Measurements from ENCODE around the gene PHLPP1. TPM values are rescaled to one million over a fixed set of nuclear protein-coding genes. Genes with fewer than 3 reads are reported as not detected.

PHLPP1 gene
- total RNA-seq, 1 experiment from 2014 or later, result 28.0 TPM

DNA sequence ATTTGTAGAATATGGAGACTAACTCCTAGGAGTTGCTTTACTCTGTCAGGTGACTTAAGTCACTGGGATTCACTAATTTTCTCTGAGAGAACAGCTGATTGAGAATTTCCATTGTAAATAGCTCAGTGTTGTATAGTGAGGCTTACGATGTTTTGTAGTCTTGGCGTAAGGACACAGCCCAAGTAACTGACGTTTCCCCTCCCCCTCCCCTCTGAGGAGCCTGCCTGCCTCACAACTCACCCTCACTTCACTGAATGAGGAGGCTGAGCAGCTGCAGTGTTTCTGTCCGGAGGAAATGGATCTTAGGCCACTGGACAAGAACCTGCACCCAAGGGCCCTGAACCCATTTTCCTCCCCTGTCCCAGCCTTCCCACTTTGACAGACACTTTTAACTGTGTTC, 264.6 kb downstream of the PHLPP1 start:
- intact Hi-C loops (cut with micrococcal nuclease; ENCODE audit: unreplicated experiment), result loop anchor here (5.0 kb wide), 2 partner anchors 103 to 343 kb away; no protein-coding TSS in a partner anchor

DNA sequence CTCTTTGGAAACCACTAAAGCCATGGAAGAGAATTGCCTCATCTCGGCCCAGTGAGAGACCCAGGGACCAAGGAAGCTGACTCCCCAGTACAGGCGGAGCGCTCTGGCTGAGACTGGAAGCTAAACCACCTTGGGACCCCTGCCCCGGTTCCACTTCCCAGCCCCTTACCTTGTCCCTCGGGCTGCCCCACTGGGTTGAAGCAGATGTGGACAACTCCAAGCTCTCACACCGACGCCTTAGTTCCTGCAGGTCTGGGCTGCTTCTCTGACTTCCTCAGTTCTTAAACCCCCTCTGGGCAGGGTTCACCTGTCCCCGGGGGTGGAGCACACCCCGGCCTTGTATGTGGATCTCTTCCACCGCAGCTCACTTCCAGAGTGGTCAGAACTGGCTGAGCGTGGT, 266.2 kb downstream of the PHLPP1 start:
- CTCF ChIA-PET, result interaction anchor here (1.1 to 1.8 kb wide), 3 partner anchors 264 to 343 kb away, joined by 4 to 12 read pairs (median 8); partner anchors contain the start of gene PHLPP1
- DNase-seq, result no peak
- intact Hi-C loops (cut with micrococcal nuclease; ENCODE audit: unreplicated experiment), result loop anchor here (5.0 kb wide), 1 partner anchor 344 kb away; no protein-coding TSS in a partner anchor
- H3K4me3 Mint-ChIP-seq (ENCODE audit: low read depth, unreplicated experiment), result no peak overlapping the region
- H3K36me3 Mint-ChIP-seq (ENCODE audit: insufficient read depth, unreplicated experiment), result peaks cover 32% of the 10 kb centered on the region
- TF ChIP-seq, protein P1, sequence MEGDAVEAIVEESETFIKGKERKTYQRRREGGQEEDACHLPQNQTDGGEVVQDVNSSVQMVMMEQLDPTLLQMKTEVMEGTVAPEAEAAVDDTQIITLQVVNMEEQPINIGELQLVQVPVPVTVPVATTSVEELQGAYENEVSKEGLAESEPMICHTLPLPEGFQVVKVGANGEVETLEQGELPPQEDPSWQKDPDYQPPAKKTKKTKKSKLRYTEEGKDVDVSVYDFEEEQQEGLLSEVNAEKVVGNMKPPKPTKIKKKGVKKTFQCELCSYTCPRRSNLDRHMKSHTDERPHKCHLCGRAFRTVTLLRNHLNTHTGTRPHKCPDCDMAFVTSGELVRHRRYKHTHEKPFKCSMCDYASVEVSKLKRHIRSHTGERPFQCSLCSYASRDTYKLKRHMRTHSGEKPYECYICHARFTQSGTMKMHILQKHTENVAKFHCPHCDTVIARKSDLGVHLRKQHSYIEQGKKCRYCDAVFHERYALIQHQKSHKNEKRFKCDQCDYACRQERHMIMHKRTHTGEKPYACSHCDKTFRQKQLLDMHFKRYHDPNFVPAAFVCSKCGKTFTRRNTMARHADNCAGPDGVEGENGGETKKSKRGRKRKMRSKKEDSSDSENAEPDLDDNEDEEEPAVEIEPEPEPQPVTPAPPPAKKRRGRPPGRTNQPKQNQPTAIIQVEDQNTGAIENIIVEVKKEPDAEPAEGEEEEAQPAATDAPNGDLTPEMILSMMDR (IDR thresholded peaks at IDR 0.05; ENCODE audit: unreplicated experiment), result no peak
- no peaks in the 10 kb centered on the region for H3K9me3 Mint-ChIP-seq (ENCODE audit: low read depth, unreplicated experiment)
- peaks cover 43% of the 10 kb centered on the region for H3K4me1 Mint-ChIP-seq (ENCODE audit: low read depth, unreplicated experiment)
- H3K27me3 Mint-ChIP-seq (ENCODE audit: unreplicated experiment), result no peaks in the 10 kb centered on the region
- H3K27ac Mint-ChIP-seq (ENCODE audit: unreplicated experiment), result no peak overlapping the region
- no TSS peak for BruUV-seq (replicated peaks)

More for the DNA sequence above, 264.6 kb downstream of the PHLPP1 start:
- Mint-ChIP-seq H3K9me3 (ENCODE audit: low read depth, unreplicated experiment) (no peaks in the 10 kb centered on the region), H3K36me3 (ENCODE audit: insufficient read depth, unreplicated experiment) (peaks cover 45% of the 10 kb centered on the region), H3K27me3 (ENCODE audit: unreplicated experiment) (no peaks in the 10 kb centered on the region), H3K4me3 (ENCODE audit: low read depth, unreplicated experiment) (no peak overlapping the region), H3K4me1 (ENCODE audit: low read depth, unreplicated experiment) (peaks cover 55% of the 10 kb centered on the region), H3K27ac (ENCODE audit: unreplicated experiment) (peak overlapping the region; percentile 67)
- no peak for DNase-seq
- no TSS peak for BruUV-seq (replicated peaks)
- TF ChIP-seq, protein P1 (IDR thresholded peaks at IDR 0.05; ENCODE audit: unreplicated experiment), result no peak
- CTCF ChIA-PET, result interaction anchor here (1.0 kb wide), 1 partner anchor 265 kb away, joined by 4 read pairs; the partner anchor contains the start of gene PHLPP1

DNA sequence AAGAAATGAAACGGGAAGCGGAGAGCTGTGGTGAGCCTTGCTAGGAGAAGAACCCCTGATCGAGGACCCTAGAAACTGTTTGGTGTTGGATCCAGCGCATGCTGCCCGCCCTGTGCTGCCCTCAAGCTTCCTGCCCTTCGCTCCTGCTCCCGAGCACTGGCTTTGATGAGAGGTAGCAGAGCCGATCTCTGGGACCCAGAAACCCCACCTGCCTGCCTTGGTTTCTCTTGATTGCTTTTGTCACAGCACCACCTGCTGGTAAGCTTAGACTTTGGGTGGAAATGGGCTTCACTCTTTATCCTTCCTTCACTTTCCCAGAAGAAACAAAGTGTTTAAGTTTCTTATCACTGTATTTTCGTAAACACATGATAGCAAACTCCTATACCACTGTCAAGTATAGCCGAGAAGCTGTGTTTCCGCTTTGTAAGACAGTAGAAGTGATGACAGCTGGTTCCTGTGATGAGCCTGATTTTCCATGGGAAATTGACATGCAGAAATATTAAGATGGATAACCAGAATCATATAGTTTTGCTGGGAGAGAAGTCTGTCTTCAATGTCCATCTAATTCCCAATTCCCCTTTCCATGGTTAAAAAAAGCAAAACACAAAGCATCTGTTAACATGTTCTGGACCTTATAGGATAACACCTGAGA, 267.4 kb downstream of the PHLPP1 start:
- TF ChIP-seq, protein P1 (IDR thresholded peaks at IDR 0.05; ENCODE audit: unreplicated experiment), result peak; percentile 86
- no TSS peak for BruUV-seq (replicated peaks)
- H3K4me3 Mint-ChIP-seq (ENCODE audit: low read depth, unreplicated experiment), result no peak overlapping the region
- H3K4me1 Mint-ChIP-seq (ENCODE audit: low read depth, unreplicated experiment), result peaks cover 32% of the 10 kb centered on the region
- intact Hi-C loops (cut with micrococcal nuclease; ENCODE audit: unreplicated experiment), result loop anchor here (1.0 to 5.0 kb wide), 2 partner anchors 345 to 396 kb away; no protein-coding TSS in a partner anchor
- H3K36me3 Mint-ChIP-seq (ENCODE audit: insufficient read depth, unreplicated experiment), result peaks cover 32% of the 10 kb centered on the region
- peak overlapping the region; percentile 27 for H3K27ac Mint-ChIP-seq (ENCODE audit: unreplicated experiment)
- H3K27me3 Mint-ChIP-seq (ENCODE audit: unreplicated experiment), result no peaks in the 10 kb centered on the region
- DNase-seq, result peak; percentile 74
- CTCF ChIA-PET, result interaction anchor here (0.6 to 1.8 kb wide), 8 partner anchors 21 to 658 kb away, joined by 3 to 12 read pairs (median 4); partner anchors contain the start of gene PHLPP1
- no peaks in the 10 kb centered on the region for H3K9me3 Mint-ChIP-seq (ENCODE audit: low read depth, unreplicated experiment)

DNA sequence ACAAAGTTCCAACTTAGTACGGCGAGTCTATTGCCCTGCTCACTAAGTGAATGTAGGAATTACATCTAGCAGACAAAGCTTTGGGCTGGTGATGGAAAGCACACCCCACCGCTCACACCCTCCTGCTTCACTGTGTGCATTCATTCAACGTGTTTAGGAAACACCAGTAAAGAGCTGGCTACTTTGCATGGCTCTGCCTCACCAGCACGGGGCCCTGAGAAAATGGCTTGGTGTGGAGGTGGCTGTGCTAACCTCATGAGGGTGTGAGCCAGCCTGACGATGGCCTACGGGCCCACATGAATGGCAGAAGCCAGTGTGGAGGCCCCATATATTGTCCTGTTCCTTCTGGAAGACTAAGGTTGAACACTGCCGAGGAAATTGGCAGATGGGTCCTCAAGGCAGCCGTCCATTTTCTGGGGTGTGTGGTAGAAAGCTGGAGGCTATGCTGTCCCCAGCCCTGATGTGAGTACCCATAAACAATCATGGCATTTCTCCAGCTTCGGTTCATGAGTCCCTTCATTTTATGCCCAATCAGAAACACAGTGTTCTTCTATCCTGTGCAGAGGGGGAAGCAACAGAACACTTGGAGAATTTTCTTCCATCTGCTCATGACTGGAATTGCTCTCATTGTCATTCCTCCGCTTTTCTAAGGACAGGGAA, 269.4 kb downstream of the PHLPP1 start:
- Mint-ChIP-seq H3K36me3 (ENCODE audit: insufficient read depth, unreplicated experiment) (peaks cover 13% of the 10 kb centered on the region), H3K4me1 (ENCODE audit: low read depth, unreplicated experiment) (peaks cover 14% of the 10 kb centered on the region), H3K9me3 (ENCODE audit: low read depth, unreplicated experiment) (no peaks in the 10 kb centered on the region), H3K27me3 (ENCODE audit: unreplicated experiment) (no peaks in the 10 kb centered on the region), H3K27ac (ENCODE audit: unreplicated experiment) (no peak overlapping the region), H3K4me3 (ENCODE audit: low read depth, unreplicated experiment) (no peak overlapping the region)
- TF ChIP-seq, protein P1 (IDR thresholded peaks at IDR 0.05; ENCODE audit: unreplicated experiment), result no peak
- intact Hi-C loops (cut with micrococcal nuclease; ENCODE audit: unreplicated experiment), result loop anchor here (5.0 kb wide), 1 partner anchor 347 kb away; no protein-coding TSS in a partner anchor
- DNase-seq, result no peak
- no TSS peak for BruUV-seq (replicated peaks)
- CTCF ChIA-PET, result interaction anchor here (0.7 kb wide), 1 partner anchor 25 kb away, joined by 4 read pairs; no protein-coding TSS in a partner anchor

Data from Calu3 (cell line).